Fibroblast of skin of back (primary cell): Measurements from ENCODE around the gene PRSS53.
"Not testable (repeated sequence)": the region's sequence is repeated elsewhere in the genome, so short reads cannot be mapped to it uniquely, and the experiment has no call there.

ENCODE experiments used
- DNase-seq: peaks from one replicate; pipeline ENCODE4 v3.0.0-alpha.2; 2013

PRSS53 gene

GRCh38 chr16:31117384-31118222 is 28.9 kb upstream of the PRSS53 start, which contains the start of gene KAT8:
KAT8 (plus strand) TSS chr16:31117664; CDS start chr16:31117682, 18 bp downstream.
- DNase-seq: peak; percentile 98

GRCh38 chr16:31114468-31114867 is 25.7 kb upstream of the PRSS53 start:
- no peak for DNase-seq

GRCh38 chr16:31113121-31114120 is 24.7 kb upstream of the PRSS53 start:
- DNase-seq: no peak

DNA sequence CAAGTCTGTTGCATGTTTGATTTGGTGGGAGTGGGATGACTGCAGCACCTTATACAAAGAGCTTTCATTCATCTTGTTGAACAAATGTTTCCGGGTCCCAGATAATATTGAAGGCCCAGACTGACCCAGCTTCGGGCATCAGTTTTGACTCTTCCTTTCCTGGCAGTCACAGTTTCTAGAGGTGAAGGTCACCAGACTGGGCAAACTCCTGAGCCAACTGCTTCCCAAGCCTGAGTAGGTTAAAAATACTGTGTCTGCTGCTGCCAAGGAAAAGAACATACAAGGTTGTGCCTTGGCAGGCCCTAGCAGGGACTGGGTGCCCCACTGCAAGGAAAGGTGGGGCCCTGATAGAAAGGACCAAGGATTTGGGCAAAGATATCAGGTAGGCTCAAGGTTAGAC is 24.0 kb upstream of the PRSS53 start:
- DNase-seq: no peak

GRCh38 chr16:31111881-31112466 is 23.2 kb upstream of the PRSS53 start:
- DNase-seq: no peak

DNA sequence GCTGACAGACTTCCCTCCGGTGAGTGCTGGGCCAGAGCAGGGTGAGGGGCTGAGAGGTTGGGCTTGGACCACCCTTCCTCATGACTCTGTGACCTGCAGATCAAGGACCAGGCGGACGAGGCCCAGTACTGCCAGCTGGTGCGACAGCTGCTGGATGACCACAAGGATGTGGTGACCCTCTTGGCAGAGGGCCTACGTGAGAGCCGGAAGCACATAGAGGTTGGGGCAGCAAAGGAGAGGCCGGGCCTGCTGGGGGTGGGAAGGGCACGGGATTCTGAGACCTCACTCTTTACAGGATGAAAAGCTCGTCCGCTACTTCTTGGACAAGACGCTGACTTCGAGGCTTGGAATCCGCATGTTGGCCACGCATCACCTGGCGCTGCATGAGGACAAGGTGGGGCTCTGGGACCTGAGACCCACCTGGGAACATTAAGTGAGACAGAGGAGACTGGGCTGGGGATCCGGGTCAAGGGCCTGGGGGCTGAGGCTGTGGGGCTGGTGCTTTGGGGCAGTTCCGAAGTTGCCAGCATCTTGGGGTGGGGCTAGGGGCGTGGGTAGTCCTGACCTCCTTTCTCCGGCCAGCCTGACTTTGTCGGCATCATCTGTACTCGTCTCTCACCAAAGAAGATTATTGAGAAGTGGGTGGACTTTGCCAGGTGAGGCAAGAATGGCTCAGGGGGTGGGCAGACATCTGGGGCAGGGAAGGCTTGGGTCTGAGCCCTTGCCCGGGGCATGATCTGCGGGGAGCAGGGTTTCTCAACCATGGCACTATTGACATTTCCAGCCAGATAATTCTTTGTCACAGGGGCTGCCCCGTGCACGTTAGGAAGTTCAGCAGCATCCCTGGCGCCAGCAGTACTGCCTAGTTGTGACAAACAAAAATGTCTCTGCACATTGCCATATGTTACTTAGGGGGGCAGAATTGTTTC is 21.6 kb upstream of the PRSS53 start:
- DNase-seq: no peak

DNA sequence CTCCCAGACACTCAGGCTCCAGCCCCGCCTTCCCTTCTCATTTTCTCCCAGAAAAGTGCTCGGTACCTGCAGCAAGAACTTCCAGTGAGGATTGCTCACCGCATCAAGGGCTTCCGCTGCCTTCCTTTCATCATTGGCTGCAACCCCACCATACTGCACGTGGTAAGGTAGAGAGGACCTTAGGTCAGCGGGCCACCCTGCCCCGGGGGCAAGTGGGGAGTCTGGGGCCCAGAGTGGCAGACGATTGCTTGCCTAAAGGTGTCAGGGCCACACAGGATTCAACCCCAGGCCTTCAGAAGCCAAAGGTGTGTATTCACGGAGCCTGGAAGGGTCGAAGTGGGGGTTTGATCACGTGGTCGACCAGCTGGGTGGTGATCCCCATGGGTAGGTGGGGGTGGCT is 20.9 kb upstream of the PRSS53 start:
- no peak for DNase-seq

- DNase-seq: no peak
Observed at GRCh38 chr16:31108794-31109558, 20.2 kb upstream of the PRSS53 start.

- DNase-seq: peak; percentile 84
Observed at GRCh38 chr16:31108035-31108793, 19.5 kb upstream of the PRSS53 start, which contains the start of gene BCKDK. BCKDK (plus strand) TSS chr16:31108386; CDS start chr16:31109224, 838 bp downstream.

DNA sequence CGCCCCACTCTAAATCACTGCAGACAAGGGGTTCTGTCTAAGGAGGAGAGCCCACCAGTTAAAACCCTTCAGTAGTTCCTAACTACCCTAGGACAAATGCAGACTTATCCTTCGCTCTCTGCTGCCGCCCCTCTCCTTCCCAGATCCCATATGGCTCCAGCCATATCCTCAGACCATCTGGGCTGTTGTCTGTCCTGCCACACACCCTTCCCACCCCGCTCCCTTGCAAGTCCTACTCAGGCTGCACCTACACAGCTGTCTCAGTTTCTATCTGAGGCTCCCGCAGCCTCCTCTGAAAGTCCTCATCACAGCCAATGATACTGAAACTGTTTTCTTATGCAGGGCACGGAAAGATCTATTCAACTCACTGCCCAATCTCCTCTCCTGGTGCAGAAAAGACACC is 18.7 kb upstream of the PRSS53 start:
- no peak for DNase-seq

DNA sequence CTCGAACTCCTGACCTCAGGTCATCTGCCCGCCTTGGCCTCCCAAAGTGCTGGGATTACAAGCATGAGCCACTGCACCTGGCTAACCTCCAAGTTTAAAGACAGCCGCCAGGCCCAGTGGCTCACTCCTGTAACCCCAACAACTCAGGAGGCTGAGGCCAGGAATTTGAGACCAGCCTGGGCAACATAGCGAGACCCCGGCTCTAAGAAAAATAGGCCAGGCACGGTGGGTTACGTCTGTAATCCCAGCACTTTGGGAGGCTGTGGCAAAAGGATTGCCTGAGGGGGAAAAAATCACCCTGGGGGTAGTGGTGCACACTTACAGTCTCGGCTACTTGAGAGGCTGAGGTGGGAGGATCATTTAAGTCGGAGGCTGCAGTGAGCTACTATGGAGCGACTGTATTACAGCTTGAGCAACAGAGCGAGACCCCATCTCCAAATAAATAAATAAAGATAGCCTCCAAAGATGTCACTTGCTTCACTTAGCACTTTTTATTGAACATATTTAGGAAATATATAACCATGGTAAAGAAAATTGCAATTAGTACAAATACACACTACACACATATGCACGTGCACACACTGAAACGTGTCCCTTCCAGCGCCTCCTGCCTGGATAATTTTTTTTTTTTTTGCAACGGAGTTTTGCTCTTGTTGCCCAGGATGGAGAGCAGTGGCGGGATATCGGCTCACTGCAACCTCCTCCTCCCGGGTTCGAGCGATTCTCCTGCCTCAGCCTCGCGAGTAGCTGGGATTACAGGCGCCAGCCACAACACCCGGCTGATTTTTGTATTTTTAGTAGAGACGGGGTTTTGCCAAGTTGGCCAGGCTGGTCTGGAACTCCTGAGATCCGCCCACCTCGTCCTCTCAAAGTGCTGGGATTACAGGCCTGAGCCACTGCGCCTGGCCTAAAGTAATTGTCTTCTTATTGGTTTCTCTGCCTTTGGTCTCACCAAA is 18.0 kb upstream of the PRSS53 start:
- no peak for DNase-seq

GRCh38 chr16:31105677-31106213 is 17.0 kb upstream of the PRSS53 start:
- peak; percentile 62 for DNase-seq

GRCh38 chr16:31100876-31101641 is 12.3 kb upstream of the PRSS53 start:
- DNase-seq: not testable (repeated sequence)

DNA sequence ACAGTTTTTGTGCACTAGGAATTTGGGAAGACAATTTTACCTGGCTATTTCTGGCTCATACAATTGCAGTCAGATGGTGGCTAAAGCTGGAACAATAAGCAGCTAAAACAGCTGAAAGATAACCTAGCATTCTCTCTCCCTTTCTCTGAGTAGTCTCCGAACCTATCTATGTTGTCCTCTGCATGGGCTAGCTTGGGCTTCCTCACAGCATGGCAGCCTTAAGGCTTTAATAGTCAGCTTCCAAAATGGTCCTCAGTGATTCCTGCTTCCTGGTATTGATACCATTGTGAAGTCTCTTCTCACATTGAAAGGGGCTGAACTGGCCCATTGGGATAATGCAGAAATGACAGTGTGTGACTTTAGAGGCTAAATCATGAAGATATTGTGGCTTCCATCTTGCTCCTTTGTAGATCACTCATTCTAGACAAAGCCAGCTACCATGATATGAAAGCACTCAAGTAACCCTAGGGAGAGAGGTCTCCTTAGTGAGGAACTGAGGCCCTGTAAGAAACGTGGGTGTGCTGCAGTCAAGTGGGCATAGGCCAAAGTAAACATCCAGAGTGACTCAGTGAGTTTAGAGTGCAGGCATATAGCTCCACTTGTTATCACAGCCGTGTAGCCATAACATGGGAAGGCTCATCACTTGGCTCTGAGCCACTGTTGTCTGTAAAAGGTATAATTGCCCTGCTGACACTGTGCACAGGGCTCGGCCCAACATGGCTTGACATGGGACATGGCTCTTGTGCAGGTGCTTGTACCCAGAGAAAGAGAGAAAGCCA is 11.3 kb upstream of the PRSS53 start:
- peak; percentile 78 for DNase-seq

DNA sequence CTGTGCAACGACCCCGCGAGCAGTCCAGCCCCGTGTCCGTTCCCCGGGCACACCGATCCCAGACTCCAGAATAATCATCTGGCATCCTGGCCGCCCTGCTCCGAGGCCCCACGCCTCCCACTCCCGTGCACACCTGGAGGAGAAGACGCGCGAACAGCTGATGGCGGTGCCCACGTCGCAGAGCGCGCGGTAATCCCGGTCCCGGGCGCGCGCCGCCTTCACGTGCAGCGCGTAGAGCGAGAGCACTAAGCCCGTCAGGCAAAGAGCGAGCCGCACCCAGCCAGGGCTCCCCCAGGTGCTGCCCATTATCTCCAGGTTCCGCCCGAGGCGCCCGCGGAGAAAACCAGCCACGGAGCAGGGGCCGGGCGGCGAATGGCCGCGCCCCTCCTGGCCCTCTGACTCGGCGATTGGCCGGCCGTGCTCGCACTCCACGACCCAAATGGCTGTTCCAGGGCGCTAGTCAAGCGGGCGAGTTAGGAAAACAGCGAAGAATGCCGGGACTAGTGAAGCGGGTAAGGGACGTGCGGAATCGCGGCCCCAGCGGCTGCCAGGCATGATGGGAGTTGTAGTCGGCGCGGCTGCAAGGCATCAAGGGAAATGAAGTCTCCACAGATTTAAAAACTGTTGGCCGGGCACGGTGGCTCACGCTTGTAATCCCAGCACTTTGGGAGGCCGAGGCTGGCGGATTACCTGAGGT is 5.8 kb upstream of the PRSS53 start, which contains the start of gene VKORC1:
Gene VKORC1, minus strand, starts transcription at position 374 of the 697 bp plus-strand sequence. Its CDS starts 68 bp downstream, at position 306.
- DNase-seq: peak; percentile 99

DNA sequence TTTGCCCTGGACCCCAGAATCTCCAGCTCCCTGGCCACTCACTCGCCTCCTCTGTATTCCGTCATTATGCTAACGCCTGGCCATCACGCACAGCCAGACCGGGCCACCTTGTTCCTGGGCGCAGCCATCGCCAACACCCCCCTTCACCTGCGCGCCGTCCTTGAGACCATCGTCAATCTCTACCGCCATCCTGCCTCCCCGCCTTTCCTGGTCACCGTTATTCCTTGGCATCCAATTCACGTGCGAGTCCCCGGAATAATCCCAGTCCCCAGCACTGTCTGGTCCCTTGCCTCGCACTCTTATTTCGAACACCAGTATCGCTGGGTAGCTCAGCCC is 5.3 kb upstream of the PRSS53 start:
- no peak for DNase-seq
